SU-DHL-6 (cell line): ENCODE results near the gene CCDC85C.

Experiments used
- H2AFZ ChIP-seq: fragments of 200-600 bp; sonication (generic); 2 replicates; pipeline ENCODE4 v1.6.1; 2014; ENCODE audit warnings: low read depth, mild to moderate bottlenecking, moderate library complexity, mixed read lengths, antibody characterized with exemption, low read length; ENCODE audit not compliant: severe bottlenecking
- H3F3A ChIP-seq: fragments of 200-600 bp; shearing (Covaris generic); 2 replicates; pipeline ENCODE4 v1.6.0; 2016; ENCODE audit warnings: antibody characterized with exemption, mild to moderate bottlenecking; ENCODE audit not compliant: insufficient read depth
- H3K27ac ChIP-seq: fragments of 200-600 bp; sonication (generic); 2 replicates; pipeline ENCODE4 v1.5.1; 2016; ENCODE audit warnings: low read depth, mild to moderate bottlenecking, low read length, moderate library complexity, mixed read lengths
- H3K27me3 ChIP-seq: fragments of 200-600 bp; sonication (generic), shearing (Covaris generic); 2 replicates; pipeline ENCODE4 v1.6.0; 2014; ENCODE audit warnings: mild to moderate bottlenecking, low read length
- H3K36me3 ChIP-seq: fragments of 200-600 bp; sonication (generic); 2 replicates; pipeline ENCODE4 v1.6.1; 2014; ENCODE audit warnings: mild to moderate bottlenecking, low read length, mixed read lengths
- H3K4me2 ChIP-seq: fragments of 300-600, 200-600 bp; shearing (Covaris generic), sonication (generic); 2 replicates; pipeline ENCODE4 v1.6.0; 2014; ENCODE audit warnings: low read length, low read depth, mild to moderate bottlenecking; ENCODE audit not compliant: poor library complexity, severe bottlenecking
- H3K4me3 ChIP-seq: fragments of 200-600 bp; sonication (generic); 2 replicates; pipeline ENCODE4 v1.5.1; 2014; ENCODE audit warnings: antibody characterized with exemption, low read length, mild to moderate bottlenecking, mixed read lengths; ENCODE audit not compliant: insufficient read depth, poor library complexity, severe bottlenecking
- H3K79me2 ChIP-seq: fragments of 200-600 bp; sonication (generic); 2 replicates; pipeline ENCODE4 v1.6.1; 2014; ENCODE audit warnings: mild to moderate bottlenecking, low read length, moderate library complexity; ENCODE audit not compliant: insufficient read depth
- H3K9ac ChIP-seq: fragments of 200-600 bp; sonication (generic); 2 replicates; pipeline ENCODE4 v1.7.0; 2014; ENCODE audit warnings: mild to moderate bottlenecking, low read length
- H3K9me2 ChIP-seq: fragments of 200-600 bp; sonication (generic); replicated peaks from 2 replicates; pipeline ENCODE4 v1.6.1; 2014; ENCODE audit warnings: low read length; ENCODE audit not compliant: insufficient read depth
- H3K9me3 ChIP-seq: fragments of 200-600 bp; sonication (generic); 2 replicates; pipeline ENCODE4 v1.6.1; 2014; ENCODE audit warnings: low read length, mixed read lengths; ENCODE audit not compliant: insufficient read depth
- H4K20me1 ChIP-seq: fragments of 200-600 bp; sonication (generic); 2 replicates; pipeline ENCODE4 v1.6.1; 2014; ENCODE audit warnings: low read depth, mild to moderate bottlenecking, antibody characterized with exemption, low read length, moderate library complexity, mixed read lengths
- EZH2phosphoT487 ChIP-seq: fragments of 200-600 bp; sonication (generic), shearing (Covaris generic); conservative IDR thresholded peaks from 2 replicates; pipeline ENCODE4 v1.6.1; 2018; ENCODE audit warnings: mild to moderate bottlenecking, antibody characterized with exemption, low read length, moderate library complexity, mixed read lengths
- TF ChIP-seq, protein P1 (sequence below): fragments of 200-600 bp; sonication (generic); IDR thresholded peaks from one replicate; pipeline ENCODE4 v1.5.1; 2017; ENCODE audit warnings: antibody characterized with exemption, mild to moderate bottlenecking, low read length, moderate library complexity; ENCODE audit not compliant: insufficient read depth, poor library complexity, severe bottlenecking

CCDC85C gene

DNA sequence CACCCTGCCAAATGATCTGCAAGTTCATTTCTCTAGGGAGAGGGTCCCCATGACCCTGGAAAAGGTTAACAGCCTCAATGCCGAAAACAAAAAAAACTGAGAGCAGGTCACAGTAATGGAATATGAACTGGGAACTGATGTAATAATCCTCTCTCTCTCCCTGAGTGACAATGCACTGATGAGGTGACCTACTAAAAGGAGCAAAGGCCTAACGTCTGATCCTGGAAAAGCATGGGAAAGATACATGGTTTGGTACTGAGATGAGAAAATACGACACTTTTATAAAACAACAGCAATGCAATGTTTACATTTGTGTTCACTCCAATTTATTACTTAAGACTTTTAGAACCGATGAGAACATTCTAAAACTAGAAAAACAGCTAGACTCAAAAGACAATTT, 151.0 kb downstream of the CCDC85C start:
- H3K9me2 ChIP-seq = no peaks in the 10 kb centered on the region
- H3K9me3 ChIP-seq = no peaks in the 10 kb centered on the region
- no peak overlapping the region for H3K4me3 ChIP-seq
- H3K4me2 ChIP-seq = no peak overlapping the region
- no peaks in the 10 kb centered on the region for H3K79me2 ChIP-seq
- TF ChIP-seq, protein P1, sequence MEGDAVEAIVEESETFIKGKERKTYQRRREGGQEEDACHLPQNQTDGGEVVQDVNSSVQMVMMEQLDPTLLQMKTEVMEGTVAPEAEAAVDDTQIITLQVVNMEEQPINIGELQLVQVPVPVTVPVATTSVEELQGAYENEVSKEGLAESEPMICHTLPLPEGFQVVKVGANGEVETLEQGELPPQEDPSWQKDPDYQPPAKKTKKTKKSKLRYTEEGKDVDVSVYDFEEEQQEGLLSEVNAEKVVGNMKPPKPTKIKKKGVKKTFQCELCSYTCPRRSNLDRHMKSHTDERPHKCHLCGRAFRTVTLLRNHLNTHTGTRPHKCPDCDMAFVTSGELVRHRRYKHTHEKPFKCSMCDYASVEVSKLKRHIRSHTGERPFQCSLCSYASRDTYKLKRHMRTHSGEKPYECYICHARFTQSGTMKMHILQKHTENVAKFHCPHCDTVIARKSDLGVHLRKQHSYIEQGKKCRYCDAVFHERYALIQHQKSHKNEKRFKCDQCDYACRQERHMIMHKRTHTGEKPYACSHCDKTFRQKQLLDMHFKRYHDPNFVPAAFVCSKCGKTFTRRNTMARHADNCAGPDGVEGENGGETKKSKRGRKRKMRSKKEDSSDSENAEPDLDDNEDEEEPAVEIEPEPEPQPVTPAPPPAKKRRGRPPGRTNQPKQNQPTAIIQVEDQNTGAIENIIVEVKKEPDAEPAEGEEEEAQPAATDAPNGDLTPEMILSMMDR = no peak
- TF ChIP-seq EZH2phosphoT487 = no peak
- H3K9ac ChIP-seq = no peak overlapping the region
- H3K27me3 ChIP-seq = no peaks in the 10 kb centered on the region
- no peaks in the 10 kb centered on the region for H3F3A ChIP-seq
- H2AFZ ChIP-seq = no peak overlapping the region
- no peaks in the 10 kb centered on the region for H3K36me3 ChIP-seq
- H3K27ac ChIP-seq = no peak overlapping the region
- H4K20me1 ChIP-seq = no peaks in the 10 kb centered on the region

DNA sequence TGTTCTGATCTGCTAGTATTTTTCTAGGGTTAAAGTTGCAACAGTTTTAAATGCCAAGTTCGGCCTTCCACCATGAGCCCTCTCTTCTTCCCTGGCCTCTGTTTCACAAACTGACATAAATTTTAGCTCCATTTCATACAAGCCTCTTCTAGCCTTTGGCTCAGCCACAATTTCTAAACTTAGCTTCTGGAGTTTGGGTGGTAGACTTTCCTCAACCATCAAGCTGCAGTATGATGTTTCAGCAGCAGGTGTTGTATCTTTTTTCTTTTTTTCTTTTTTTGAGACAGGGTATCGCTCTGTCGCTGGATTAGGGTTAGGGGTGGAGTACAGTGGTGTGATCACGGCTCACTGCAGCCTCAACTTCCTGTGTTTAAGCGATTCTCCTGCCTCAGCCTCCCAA, 152.8 kb downstream of the CCDC85C start:
- Histone ChIP-seq H4K20me1 (no peaks in the 10 kb centered on the region), H3K9me2 (no peaks in the 10 kb centered on the region), H3K79me2 (no peaks in the 10 kb centered on the region), H3K9ac (no peak overlapping the region), H3K9me3 (no peaks in the 10 kb centered on the region), H3K4me2 (no peak overlapping the region), H3K27ac (no peak overlapping the region), H2AFZ (no peak overlapping the region), H3K36me3 (no peaks in the 10 kb centered on the region), H3K4me3 (no peak overlapping the region), H3F3A (no peaks in the 10 kb centered on the region), H3K27me3 (no peaks in the 10 kb centered on the region)
- no peak for TF ChIP-seq EZH2phosphoT487
- TF ChIP-seq, protein P1 = no peak

DNA sequence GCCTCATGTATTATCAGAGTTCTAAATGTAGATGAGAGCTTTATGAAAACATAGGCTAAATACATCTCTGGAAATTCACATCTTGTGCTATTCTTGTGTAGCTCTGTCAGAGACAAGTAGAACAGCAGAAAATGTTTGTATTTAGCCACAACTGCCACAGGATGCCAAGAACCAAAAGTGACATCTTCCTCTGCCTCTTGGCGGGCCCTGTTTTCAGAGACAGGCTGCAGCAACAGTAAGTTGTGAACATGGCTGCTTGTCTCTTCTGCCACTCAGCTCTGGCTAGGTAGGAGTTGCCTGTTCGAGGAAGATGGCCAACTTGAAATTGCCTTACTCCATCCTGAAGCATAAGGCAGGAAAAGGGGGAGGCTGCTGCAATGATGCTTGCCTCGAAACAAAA, 153.7 kb downstream of the CCDC85C start:
- no peak overlapping the region for H3K9ac ChIP-seq
- no peaks in the 10 kb centered on the region for H3K9me2 ChIP-seq
- no peaks in the 10 kb centered on the region for H3K36me3 ChIP-seq
- no peak overlapping the region for H3K4me3 ChIP-seq
- no peaks in the 10 kb centered on the region for H3K27me3 ChIP-seq
- no peaks in the 10 kb centered on the region for H3K9me3 ChIP-seq
- no peaks in the 10 kb centered on the region for H3F3A ChIP-seq
- H4K20me1 ChIP-seq = no peaks in the 10 kb centered on the region
- no peak overlapping the region for H2AFZ ChIP-seq
- TF ChIP-seq, protein P1 = no peak
- TF ChIP-seq EZH2phosphoT487 = no peak
- no peaks in the 10 kb centered on the region for H3K79me2 ChIP-seq
- no peak overlapping the region for H3K27ac ChIP-seq
- H3K4me2 ChIP-seq = no peak overlapping the region
